ENCODE results near the gene TSPAN18.

DNA sequence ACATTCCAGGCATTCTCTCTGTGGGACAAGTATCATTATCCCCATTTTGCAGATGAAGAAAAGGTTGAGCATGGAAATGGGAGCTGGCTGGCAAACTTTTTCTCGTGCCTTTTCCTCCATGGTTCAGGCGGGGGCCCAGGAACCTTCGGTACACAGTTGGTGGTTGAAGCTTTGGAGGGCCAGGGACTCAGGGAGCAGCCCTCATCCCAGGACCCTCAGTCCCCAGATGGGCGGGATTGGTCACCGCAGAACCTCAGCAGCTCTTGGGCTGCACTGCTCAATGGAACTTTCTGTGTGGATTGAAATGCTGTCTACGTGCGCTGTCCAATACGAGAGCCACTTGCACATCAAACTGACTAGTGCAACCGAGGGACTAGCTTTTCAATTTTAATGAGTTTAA is 61.2 kb downstream of the TSPAN18 start:
- TF ChIP-seq, protein P1, sequence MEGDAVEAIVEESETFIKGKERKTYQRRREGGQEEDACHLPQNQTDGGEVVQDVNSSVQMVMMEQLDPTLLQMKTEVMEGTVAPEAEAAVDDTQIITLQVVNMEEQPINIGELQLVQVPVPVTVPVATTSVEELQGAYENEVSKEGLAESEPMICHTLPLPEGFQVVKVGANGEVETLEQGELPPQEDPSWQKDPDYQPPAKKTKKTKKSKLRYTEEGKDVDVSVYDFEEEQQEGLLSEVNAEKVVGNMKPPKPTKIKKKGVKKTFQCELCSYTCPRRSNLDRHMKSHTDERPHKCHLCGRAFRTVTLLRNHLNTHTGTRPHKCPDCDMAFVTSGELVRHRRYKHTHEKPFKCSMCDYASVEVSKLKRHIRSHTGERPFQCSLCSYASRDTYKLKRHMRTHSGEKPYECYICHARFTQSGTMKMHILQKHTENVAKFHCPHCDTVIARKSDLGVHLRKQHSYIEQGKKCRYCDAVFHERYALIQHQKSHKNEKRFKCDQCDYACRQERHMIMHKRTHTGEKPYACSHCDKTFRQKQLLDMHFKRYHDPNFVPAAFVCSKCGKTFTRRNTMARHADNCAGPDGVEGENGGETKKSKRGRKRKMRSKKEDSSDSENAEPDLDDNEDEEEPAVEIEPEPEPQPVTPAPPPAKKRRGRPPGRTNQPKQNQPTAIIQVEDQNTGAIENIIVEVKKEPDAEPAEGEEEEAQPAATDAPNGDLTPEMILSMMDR (IDR thresholded peaks at IDR 0.05 in 2 of 3, conservative IDR thresholded peaks at IDR 0.05 in 1 of 3; ENCODE audit: borderline replicate concordance in 1 of 3, insufficient read depth in 1 of 3, low read depth in 2 of 3, low read length in 2 of 3): no peak
- no peak for TF ChIP-seq JUND (IDR thresholded peaks at IDR 0.05)
- TF ChIP-seq POLR2A (IDR thresholded peaks at IDR 0.05; ENCODE audit: borderline replicate concordance, extremely low read depth, insufficient read depth, insufficient read length): no peak
- TF ChIP-seq POLR2AphosphoS5 (IDR thresholded peaks at IDR 0.05; ENCODE audit: low read depth, low read length): no peak
- no peak for TF ChIP-seq ZNF274 (IDR thresholded peaks at IDR 0.05; ENCODE audit: low read depth, low read length)

Measured in HCT116 (cell line).